Ovary (tissue), 9 donors: ENCODE measurements around the gene RNF123. TPM values are rescaled to one million over a fixed set of nuclear protein-coding genes. Genes with fewer than 3 reads are reported as not detected.
A peak's percentile ranks its signal among the peaks of the same experiment; 100 is the strongest.

Experiments
- DNase-seq, 5 donors: peaks; one replicate each; pipeline ENCODE4 v3.0.0-alpha.2; 2019 to 2020
- H3K27ac ChIP-seq, 2 donors: fragments of 200-600 bp; one replicate each; pipeline versions ENCODE4 v1.5.1 to v1.8.0; 2019 to 2022
- H3K27me3 ChIP-seq: fragments of 200-600 bp; one replicate; pipeline ENCODE4 v1.8.0; 2022
- H3K36me3 ChIP-seq: fragments of 200-600 bp; sonication (generic); one replicate; pipeline ENCODE4 v1.5.1; 2019
- H3K4me1 ChIP-seq: one replicate; pipeline ENCODE4 v1.8.1; 2013; ENCODE audit warnings: mild to moderate bottlenecking, moderate library complexity; ENCODE audit not compliant: insufficient read depth
- H3K4me3 ChIP-seq: fragments of 200-600 bp; sonication (generic); one replicate; pipeline ENCODE4 v1.5.1; 2017
- H3K9me3 ChIP-seq, 2 donors: fragments of 200-600 bp in 1 of 2; sonication (generic) in 1 of 2; one replicate each; pipeline versions ENCODE4 v1.5.1 to v1.8.1; 2013 to 2019; ENCODE audit warnings: mild to moderate bottlenecking in 1 of 2, moderate library complexity in 1 of 2
- EP300 ChIP-seq: sonication (generic); formaldehyde crosslinking; IDR thresholded peaks from one replicate; pipeline ENCODE4 v1.6.1; 2017; ENCODE audit warnings: antibody characterized with exemption
- POLR2A ChIP-seq: fragments of 450-650 bp; IDR thresholded peaks from one replicate; pipeline ENCODE4 v1.6.1; 2017; ENCODE audit warnings: antibody characterized with exemption, mild to moderate bottlenecking, moderate library complexity
- WGBS, 3 donors: extraction: QIAGEN DNeasy Blood & Tissue Kit in 1 of 3; methylation state at CpG; one replicate each; pipeline versions ENCODE4 v1.1.5 to v1.1.7; 2013 to 2017; 5-methylcytosine and 5-hydroxymethylcytosine counted together
- intact Hi-C, 4 donors: fragments of 100-400 bp; cut with DNase I; formaldehyde crosslinking; loops; one replicate each; pipeline versions ENCODE4 v1.11.0 to v1.15.1; 2022 to 2023
- polyA plus RNA-seq, 2 donors: library from polyadenylated mRNA; stranded (reverse); fragments of 200-250 nt in 1 of 2; fragments of 350-450 nt in 1 of 2; fragmentation: Illumina TruSeq in 1 of 2; extraction: RNeasy Lipid Tissue Mini Kit (QIAGEN cat#74804) in 1 of 2; gene quantifications; one replicate each; pipeline ENCODE4 v1.2.3, GENCODE V29; 2013 to 2014
- total RNA-seq, 7 donors: library from RNA; depleted of rRNA in 2 of 7; stranded (reverse); fragments of >200 nt in 2 of 7; fragmentation: NEBNext Ultra II Directional in 3 of 7; extraction: Animal tissue kit (Norgen Biotek cat#: 25700) in 3 of 7; gene quantifications; one replicate each; pipeline versions ENCODE4 v1.1.0 to v1.2.4, GENCODE V29; 2016 to 2023
- TF ChIP-seq, protein P1 (sequence below), 3 donors: fragments of 450-650 bp in 2 of 3; fragments of 200-600 bp in 1 of 3; IDR thresholded peaks; one replicate each; pipeline versions ENCODE4 v1.5.1 to v1.8.0; 2016 to 2022; ENCODE audit warnings: antibody characterized with exemption in 3 of 3, mild to moderate bottlenecking in 1 of 3
- donor health status: DM: no; HTN: no; CAD: no; lungs with moderate emphysema.
- donor health status: DM: no; HTN: no; CAD: no.
- donor health status: Bipolar disorder and iron deficiency.
- donor health status: DM: yes; HTN: yes; CAD: no.
- donor health status: DM: no; HTN: no; CAD: no.
- donor health status: DM: yes; HTN: yes; CAD: no.

The RNF123 gene
- total and polyA plus RNA-seq, 9 donors = 15.9 to 37.6 (median 24.0) TPM

- no peaks in the 10 kb centered on the region for H3K9me3 ChIP-seq
- peaks cover 10% of the 10 kb centered on the region for H3K4me1 ChIP-seq
- TF ChIP-seq, protein P1, sequence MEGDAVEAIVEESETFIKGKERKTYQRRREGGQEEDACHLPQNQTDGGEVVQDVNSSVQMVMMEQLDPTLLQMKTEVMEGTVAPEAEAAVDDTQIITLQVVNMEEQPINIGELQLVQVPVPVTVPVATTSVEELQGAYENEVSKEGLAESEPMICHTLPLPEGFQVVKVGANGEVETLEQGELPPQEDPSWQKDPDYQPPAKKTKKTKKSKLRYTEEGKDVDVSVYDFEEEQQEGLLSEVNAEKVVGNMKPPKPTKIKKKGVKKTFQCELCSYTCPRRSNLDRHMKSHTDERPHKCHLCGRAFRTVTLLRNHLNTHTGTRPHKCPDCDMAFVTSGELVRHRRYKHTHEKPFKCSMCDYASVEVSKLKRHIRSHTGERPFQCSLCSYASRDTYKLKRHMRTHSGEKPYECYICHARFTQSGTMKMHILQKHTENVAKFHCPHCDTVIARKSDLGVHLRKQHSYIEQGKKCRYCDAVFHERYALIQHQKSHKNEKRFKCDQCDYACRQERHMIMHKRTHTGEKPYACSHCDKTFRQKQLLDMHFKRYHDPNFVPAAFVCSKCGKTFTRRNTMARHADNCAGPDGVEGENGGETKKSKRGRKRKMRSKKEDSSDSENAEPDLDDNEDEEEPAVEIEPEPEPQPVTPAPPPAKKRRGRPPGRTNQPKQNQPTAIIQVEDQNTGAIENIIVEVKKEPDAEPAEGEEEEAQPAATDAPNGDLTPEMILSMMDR (IDR thresholded peaks at IDR 0.05) = peak in 2 of 3 donors; percentile 35 to 62
- TF ChIP-seq EP300 (no peak), POLR2A (no peak)
- DNase-seq = peak in 4 of 5 donors; percentile 48 to 68 (median 54)
- intact Hi-C loops = loop anchor here in 2 of 4 donors (5.0 kb wide), 2 partner anchors 129 to 134 kb away; no protein-coding TSS in a partner anchor
- H3K27me3 ChIP-seq = no peaks in the 10 kb centered on the region
- WGBS, 3 donors = 35 to 43% (median 41%) methylated on average over 11 of the region's 11 CpGs
- H3K36me3 ChIP-seq = no peaks in the 10 kb centered on the region
- no peak overlapping the region for H3K27ac ChIP-seq
- H3K4me3 ChIP-seq = no peak overlapping the region
Observed at GRCh38 chr3:49671291-49672288, 17.8 kb upstream of the RNF123 start.

GRCh38 chr3:49673121-49673714 is 16.1 kb upstream of the RNF123 start:
- TF ChIP-seq EP300 (no peak), POLR2A (no peak)
- TF ChIP-seq, protein P1 (IDR thresholded peaks at IDR 0.05) = no peak
- Histone ChIP-seq H3K27ac (peak overlapping the region; percentile 14 to 82), H3K4me3 (peak overlapping the region; percentile 89), H3K4me1 (peaks cover 10% of the 10 kb centered on the region), H3K27me3 (no peaks in the 10 kb centered on the region), H3K36me3 (no peaks in the 10 kb centered on the region), H3K9me3 (no peaks in the 10 kb centered on the region)
- intact Hi-C loops = loop anchor here in 2 of 4 donors (5.0 kb wide), 2 partner anchors 131 to 136 kb away; no protein-coding TSS in a partner anchor
- 18 to 25% (median 21%) methylated on average over 16 to 17 of the region's 17 CpGs for WGBS, 3 donors
- DNase-seq = no peak

GRCh38 chr3:49673715-49674496 is 15.5 kb upstream of the RNF123 start, which contains the start of gene APEH:
Gene APEH, plus strand, starts transcription at chr3:49674351. Its CDS starts 51 bp downstream, at chr3:49674402.
- WGBS, 3 donors = 0 to 1% (median 1%) methylated on average over 51 to 71 of the region's 71 CpGs
- H3K27ac ChIP-seq = peak within 1 kb of the TSS; percentile 14 to 82
- intact Hi-C loops = loop anchor here in 2 of 4 donors (5.0 kb wide), 2 partner anchors 132 to 137 kb away; no protein-coding TSS in a partner anchor
- peak within 1 kb of the TSS; percentile 89 for H3K4me3 ChIP-seq
- H3K9me3 ChIP-seq = no peaks in the 10 kb centered on the region
- H3K36me3 ChIP-seq = no peaks in the 10 kb centered on the region
- H3K27me3 ChIP-seq = no peaks in the 10 kb centered on the region
- peaks cover 10% of the 10 kb centered on the region for H3K4me1 ChIP-seq
- DNase-seq = peak; percentile 94 to 95 (median 95)
- TF ChIP-seq POLR2A = peak; percentile 58
- TF ChIP-seq EP300 = no peak
- TF ChIP-seq, protein P1 (IDR thresholded peaks at IDR 0.05) = peak in 1 of 3 donors; percentile 8
